Dermis blood vessel endothelial cell (primary cell): ENCODE data around the gene EML4. TPM values are rescaled to one million over a fixed set of nuclear protein-coding genes. Genes with fewer than 3 reads are reported as not detected.
A peak's percentile ranks its signal among the peaks of the same experiment; 100 is the strongest.

Source experiments
- DNase-seq: peaks from one replicate; pipeline ENCODE4 v3.0.0; 2010
- total RNA-seq: library from RNA; depleted of rRNA; stranded (reverse); fragments of >200 nt; gene quantifications from 2 replicates; pipeline ENCODE4 v1.2.3, GENCODE V29; 2014

EML4 gene
- total RNA-seq, 1 donor from 2014 or later: 21.6 TPM

DNA sequence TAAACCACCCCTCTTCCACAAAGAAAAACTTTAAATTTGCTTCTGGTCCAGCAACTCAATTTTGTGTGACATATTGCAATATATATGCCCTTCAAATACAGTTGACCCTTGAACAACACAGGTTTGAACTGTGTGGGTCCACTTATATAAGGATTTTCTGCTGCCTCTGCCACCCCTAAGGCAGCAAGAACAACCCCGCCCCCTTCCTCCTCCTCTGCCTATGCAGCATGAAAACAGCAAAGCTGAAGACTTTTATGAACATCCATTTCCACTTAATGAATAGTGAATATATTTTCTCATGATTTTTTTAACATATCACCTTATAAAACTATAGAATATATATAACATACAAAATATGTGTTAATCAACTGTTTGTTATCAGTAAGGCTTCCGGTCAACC, 58.3 kb downstream of the EML4 start:
- no peak for DNase-seq

GRCh38 chr2:42228101-42228500, 58.9 kb downstream of the EML4 start:
- no peak for DNase-seq

DNA sequence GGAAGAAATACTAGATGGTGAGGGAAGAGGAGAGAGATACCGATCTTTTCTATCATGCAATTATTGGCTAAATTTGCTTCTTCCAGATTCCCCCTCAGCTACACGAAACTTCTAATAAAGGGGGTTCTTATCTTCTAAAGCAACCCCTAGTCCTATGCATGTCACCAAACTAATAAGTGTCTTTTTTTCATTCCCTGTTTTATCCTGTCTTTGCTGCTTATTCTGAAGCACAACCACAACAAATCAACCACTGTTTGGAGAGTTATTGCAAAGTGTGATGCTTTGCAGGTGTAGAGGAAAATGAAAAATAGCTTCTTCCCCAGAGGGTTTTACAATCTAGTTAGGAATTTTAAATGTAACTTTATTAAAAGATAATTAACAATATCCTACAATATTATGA, 60.8 kb downstream of the EML4 start:
- no peak for DNase-seq

DNA sequence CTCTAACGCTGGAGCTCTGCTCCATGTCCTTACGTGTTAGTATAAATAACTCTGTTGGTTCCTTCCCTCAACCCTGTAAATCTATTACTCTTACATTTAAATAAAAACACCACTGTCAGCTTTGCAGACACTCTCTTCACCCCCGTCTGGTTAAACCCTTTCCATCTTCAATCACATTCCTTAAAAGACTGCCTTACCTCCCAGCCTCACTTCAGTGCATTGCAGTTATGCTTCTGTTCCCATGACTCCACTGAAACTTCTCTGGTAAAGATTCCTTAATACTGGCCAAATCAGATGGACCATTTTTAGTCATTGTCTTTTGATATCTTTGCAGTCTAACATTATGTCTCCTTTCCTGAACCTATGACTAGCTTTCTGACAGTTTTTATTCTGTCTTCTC, 61.7 kb downstream of the EML4 start:
- DNase-seq: no peak

DNA sequence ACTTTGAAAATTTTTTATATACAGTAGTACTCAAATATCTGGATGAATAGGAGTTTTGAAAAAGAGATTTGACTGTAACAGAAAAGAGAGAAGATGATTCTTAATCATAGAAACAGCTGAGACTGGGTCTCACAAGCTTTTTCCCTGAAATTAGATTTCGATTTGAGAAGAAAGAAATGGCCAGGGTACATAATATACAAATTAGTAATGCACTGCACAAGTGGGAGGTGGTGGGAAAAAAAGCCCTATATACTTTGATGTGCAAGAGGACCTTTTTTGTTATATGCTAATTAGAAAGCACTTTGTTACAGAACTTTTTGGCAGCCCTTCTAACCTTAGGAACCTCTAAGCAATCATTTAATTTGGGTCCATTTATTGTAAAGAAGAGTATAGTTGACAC, 62.9 kb downstream of the EML4 start:
- no peak for DNase-seq

DNA sequence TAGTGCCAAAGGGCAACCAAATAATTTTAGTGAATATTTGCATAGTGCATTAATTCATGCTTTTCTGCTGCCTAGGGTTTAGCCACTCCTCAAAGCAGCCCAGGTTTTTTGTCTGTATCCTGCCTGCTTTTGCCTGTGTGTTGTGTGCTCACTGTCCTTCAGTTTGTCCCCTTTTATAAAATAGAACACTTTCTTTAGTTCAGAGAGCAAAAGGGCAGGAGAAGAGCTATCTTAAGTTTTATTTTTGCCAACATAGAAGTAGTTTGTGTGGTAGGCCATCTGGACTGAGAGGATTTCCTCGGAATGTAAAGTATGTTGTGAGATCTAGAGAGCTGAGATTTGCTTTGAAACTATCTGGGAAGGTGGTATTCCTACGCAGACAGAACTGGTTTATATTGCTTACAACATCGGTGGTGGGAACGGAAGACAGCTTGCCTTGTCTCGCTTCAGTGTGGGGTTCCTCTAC, 64.9 kb downstream of the EML4 start:
- DNase-seq: peak; percentile 38

DNA sequence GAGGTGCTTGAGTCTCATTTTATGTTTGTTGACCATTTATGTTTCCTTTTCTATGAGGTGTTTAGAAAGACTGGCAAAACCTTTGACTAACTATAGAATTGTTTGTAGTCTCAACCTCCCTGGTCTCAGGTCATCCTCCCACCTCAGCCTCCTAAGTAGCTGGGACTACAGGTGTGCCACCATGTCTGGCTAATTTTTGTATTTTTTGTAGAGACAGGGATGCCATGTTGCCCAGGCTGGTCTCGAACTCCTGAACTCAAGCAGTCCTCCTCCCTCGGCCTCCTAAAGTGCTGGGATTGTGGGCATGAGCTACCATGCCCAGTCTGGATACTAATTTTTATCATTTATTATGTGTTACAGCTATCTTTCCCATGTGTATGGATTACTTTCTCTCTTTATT, 67.8 kb downstream of the EML4 start:
- no peak for DNase-seq

DNA sequence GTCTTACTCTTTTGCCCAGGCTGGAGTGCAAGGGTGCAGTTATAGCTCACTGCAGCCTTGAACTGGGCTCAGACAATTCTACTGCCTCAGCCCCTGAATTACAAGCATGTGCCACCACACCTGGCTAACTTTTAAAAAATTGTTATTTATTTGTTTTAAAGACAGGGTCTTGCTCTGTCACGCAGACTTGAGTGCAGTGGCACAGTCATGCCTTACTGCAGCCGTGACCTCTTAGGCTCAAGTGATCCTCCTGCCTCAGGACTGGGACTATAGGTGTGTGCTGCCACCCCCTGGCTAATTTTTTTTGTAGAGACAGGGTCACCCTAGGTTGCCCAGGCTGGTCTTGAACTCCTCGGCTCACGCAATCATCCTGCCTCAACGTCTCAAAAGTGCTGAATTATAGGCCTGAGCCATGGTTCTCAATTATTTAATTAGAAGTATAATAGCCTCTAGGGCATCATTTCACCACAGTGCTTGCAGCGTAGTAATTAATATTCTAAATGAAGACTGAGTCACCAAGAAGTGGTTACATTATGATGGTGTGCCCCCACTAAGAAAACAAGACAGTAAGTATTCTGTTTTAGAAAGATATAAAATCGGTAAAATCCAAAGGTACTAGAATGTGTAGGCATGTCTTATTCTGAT, 69.6 kb downstream of the EML4 start:
- peak; percentile 44 for DNase-seq

DNA sequence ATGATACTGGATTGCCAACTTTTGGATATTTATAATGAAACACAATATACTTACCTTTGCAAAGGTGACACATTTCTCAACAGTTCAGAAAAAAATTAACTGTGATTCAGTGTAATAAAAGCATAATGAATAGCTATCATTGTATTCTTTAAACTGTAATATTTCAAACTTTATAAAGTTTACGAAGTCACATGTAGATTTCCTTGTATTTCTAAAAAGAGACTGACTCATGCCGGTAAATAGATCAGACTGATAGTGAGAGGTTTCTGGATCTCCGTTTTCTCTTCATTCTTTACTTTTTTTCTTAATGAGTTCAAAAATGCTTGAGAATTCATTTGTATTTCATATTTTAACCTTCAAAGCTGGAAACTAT, 70.1 kb downstream of the EML4 start:
- DNase-seq: no peak

GRCh38 chr2:42239811-42240210, 70.7 kb downstream of the EML4 start:
- DNase-seq: no peak

GRCh38 chr2:42241517-42241916, 72.4 kb downstream of the EML4 start:
- DNase-seq: no peak

DNA sequence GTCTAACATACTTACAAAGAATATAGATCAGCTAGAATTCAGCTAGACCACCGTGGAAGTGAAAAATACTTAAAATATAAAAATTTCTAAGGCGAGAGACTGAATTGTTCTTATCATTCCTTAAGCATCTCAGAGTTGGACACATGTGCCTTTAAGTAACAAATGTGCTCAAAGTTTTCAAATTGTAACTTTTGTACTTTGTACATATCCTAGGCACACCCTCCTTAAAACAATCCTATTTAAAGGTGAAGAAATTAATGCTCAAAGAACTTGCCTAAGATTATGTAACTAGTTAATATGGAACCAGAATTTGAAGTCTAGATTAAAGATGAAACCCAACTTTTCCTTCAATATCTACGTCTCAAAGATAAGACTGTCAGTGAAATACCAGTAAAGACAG, 74.1 kb downstream of the EML4 start:
- no peak for DNase-seq

- DNase-seq: no peak
Observed at GRCh38 chr2:42244520-42244919, 75.4 kb downstream of the EML4 start.

- no peak for DNase-seq
Observed at GRCh38 chr2:42245396-42245795, 76.2 kb downstream of the EML4 start.

DNA sequence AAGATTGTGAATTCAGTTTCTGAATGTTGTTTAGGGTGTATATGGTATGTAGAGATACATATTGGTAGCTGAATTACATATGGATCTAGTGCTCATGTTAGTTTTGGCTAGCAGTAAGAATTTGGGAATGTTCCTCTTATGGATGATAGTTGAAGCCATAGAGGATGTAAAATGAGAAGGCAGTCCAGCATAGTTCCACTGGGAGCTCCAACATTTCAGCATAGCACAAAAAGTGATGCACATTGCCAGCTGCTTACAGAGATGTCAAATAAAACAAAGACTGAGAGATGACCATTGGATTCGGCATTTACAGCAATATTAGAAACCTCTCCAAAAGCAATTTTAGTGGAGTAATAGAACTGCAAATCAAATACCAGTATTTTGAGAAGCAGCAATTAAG, 77.4 kb downstream of the EML4 start:
- no peak for DNase-seq

DNA sequence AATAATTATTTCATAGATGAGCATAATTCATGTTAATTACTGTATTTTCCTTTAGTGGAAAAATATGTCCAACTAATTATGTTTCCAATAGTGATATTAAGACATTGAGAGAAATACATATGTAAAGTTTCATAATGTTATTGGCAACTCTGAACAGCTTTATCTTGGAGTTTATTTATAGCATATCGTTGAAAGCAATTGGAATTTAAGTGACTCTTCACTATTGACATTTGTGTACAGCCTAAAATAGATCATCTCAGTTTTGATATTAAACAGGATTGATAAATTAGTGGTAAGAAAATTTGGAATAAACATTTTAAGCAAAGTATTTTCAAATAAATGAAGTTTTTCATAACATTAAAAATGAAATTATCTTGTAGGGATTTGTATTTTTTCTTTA, 79.7 kb downstream of the EML4 start:
- DNase-seq: no peak

- DNase-seq: no peak
Observed at GRCh38 chr2:42249284-42249683, 80.1 kb downstream of the EML4 start.

DNA sequence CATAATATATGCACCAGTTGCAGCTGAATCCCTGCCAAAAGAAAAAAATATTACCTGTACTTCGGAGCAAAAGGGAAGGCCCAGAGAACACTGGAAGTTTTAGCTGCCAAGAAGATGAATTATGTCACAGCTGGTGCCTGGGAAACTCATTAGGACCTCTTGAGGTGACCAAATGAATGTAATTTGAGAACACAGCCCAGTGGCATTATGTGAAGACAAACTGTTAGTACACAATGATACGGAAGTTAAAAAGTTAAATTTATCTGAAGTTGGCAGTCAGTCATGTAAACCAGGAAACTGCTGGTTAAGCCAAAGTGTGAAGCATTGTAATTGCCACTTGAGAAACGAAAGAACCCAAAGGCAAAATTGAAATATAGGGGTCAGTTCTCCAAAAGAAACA, 80.7 kb downstream of the EML4 start:
- DNase-seq: peak; percentile 81

- no peak for DNase-seq
Observed at GRCh38 chr2:42250925-42251324, 81.8 kb downstream of the EML4 start.

- DNase-seq: no peak
Observed at GRCh38 chr2:42252464-42252863, 83.3 kb downstream of the EML4 start.

GRCh38 chr2:42254186-42254895, 85.2 kb downstream of the EML4 start:
- no peak for DNase-seq

DNA sequence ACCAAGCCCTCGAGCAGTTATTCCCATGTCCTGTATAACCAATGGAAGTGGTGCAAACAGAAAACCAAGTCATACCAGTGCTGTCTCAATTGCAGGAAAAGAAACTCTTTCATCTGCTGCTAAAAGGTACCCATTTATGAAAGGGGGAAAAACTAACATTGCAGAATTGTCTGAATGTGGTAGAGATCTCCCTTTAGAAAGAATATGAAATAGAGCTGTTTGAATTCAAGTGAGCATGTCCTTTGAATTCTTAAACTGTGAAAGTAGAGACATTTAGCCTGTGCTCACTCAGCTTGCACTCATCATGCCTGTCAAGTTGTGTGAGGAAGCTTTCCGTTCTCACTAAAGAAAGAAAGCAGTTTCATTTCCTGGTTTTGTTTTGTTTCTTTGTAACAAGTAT, 87.4 kb downstream of the EML4 start:
- peak; percentile 57 for DNase-seq

- no peak for DNase-seq
Observed at GRCh38 chr2:42261518-42262195, 92.5 kb downstream of the EML4 start.

DNA sequence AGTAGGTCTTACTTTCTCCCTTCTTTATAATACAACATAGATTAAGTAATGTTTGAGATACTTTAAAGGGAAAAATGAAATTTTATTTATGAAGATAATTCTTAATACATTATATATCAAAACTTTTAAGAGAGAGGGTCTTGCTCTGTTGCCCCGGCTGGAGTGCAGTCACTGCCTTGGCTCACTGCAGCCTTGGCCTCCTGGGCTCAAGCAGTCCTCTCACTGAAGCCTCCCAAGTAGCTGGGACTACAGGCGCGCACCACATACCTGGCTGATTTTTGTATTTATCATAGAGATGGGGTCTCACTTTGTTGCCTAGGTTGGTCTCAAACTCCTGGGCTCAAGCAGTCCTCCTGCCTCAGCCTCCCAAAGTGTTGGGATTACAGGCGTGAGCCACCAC, 97.1 kb downstream of the EML4 start:
- no peak for DNase-seq
